Measurements from ENCODE around the gene RALGAPA2.

The RALGAPA2 gene

DNA sequence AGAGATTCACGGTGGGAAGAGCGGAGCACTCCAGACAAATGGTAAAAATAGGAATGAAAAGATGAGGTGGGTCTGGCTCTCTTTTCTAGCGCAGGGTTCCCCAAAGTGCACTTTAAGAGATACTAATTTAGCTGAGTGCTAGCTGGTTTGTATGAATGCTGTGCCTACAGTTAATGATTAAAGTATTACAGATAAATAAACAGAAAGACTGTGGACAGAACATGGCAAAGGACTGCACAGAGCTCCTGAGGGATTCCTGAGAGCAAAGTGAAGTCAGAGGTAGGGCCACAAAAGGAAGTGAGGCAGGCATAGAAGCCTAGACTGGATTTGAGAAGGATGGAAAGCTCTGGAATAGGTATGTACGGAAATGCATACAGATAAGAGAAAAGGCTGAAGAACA, 230.0 kb downstream of the RALGAPA2 start (continued):
- TF ChIP-seq, protein P1, sequence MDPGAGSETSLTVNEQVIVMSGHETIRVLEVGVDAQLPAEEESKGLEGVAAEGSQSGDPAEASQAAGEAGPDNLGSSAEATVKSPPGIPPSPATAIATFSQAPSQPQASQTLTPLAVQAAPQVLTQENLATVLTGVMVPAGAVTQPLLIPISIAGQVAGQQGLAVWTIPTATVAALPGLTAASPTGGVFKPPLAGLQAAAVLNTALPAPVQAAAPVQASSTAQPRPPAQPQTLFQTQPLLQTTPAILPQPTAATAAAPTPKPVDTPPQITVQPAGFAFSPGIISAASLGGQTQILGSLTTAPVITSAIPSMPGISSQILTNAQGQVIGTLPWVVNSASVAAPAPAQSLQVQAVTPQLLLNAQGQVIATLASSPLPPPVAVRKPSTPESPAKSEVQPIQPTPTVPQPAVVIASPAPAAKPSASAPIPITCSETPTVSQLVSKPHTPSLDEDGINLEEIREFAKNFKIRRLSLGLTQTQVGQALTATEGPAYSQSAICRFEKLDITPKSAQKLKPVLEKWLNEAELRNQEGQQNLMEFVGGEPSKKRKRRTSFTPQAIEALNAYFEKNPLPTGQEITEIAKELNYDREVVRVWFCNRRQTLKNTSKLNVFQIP (CRISPR knock-in tag; IDR thresholded peaks at IDR 0.05; ENCODE audit: borderline replicate concordance, low read depth) = no peak

DNA sequence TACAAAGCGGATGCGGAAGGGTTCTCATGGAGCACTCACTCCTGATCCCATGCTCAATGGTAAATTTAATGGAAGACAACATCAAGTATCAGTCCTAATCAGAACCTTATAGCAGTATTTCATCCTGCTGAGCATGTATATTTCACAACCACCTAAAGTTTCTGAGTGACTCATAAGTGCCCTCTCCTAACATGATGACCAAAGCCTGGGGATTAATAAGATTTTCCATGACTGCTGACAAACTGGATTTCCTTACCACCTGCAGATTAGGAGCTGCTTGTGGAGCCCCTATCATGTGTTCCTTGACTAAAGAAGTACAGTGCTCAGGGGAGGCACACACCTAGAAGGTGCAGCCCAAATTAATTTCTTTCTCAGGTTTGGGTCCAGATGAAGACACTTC, 231.8 kb downstream of the RALGAPA2 start:
- TF ChIP-seq, protein P2, sequence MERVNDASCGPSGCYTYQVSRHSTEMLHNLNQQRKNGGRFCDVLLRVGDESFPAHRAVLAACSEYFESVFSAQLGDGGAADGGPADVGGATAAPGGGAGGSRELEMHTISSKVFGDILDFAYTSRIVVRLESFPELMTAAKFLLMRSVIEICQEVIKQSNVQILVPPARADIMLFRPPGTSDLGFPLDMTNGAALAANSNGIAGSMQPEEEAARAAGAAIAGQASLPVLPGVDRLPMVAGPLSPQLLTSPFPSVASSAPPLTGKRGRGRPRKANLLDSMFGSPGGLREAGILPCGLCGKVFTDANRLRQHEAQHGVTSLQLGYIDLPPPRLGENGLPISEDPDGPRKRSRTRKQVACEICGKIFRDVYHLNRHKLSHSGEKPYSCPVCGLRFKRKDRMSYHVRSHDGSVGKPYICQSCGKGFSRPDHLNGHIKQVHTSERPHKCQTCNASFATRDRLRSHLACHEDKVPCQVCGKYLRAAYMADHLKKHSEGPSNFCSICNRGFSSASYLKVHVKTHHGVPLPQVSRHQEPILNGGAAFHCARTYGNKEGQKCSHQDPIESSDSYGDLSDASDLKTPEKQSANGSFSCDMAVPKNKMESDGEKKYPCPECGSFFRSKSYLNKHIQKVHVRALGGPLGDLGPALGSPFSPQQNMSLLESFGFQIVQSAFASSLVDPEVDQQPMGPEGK (CRISPR knock-in tag; IDR thresholded peaks at IDR 0.05; ENCODE audit: borderline replicate concordance) = no peak
- TF ChIP-seq ZFP30 (CRISPR knock-in tag; IDR thresholded peaks at IDR 0.05) = no peak
- no peak for TF ChIP-seq ZFP3 (CRISPR knock-in tag; IDR thresholded peaks at IDR 0.05)
- TF ChIP-seq BACH2 (CRISPR knock-in tag; IDR thresholded peaks at IDR 0.05; ENCODE audit: borderline replicate concordance) = no peak
- no peak for TF ChIP-seq ZC3H10 (CRISPR knock-in tag; IDR thresholded peaks at IDR 0.05)
- no peak for TF ChIP-seq CSDC2 (CRISPR knock-in tag; IDR thresholded peaks at IDR 0.05)
- TF ChIP-seq, protein P1 (CRISPR knock-in tag; IDR thresholded peaks at IDR 0.05; ENCODE audit: borderline replicate concordance, low read depth) = no peak
- no peak for TF ChIP-seq SNAI2 (CRISPR knock-in tag; IDR thresholded peaks at IDR 0.05)
- ATAC-seq = no peak

DNA sequence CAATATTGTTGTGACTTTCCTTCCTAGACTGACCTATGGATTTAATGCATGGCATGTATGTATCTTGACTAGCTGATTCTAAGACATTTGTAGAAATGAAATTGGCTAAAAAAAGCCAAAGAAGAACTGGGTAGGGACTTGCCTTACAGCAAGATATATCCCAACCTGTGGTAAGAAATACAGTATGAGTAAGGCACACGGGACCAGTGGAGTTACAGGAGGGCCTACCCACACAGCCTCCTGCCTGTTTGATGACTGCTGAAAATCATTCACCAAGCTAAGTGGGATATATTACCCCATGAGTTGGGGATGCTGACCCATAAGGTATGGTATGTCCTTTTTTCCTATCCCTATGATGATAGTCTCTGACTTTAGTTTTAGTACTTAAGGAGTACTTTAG, 232.3 kb downstream of the RALGAPA2 start:
- TF ChIP-seq TCF4 (CRISPR knock-in tag; IDR thresholded peaks at IDR 0.05; ENCODE audit: borderline replicate concordance) (no peak), OSR1 (CRISPR knock-in tag; IDR thresholded peaks at IDR 0.05) (no peak), TOX (CRISPR knock-in tag; IDR thresholded peaks at IDR 0.05; ENCODE audit: borderline replicate concordance) (no peak), GLIS3 (CRISPR knock-in tag; IDR thresholded peaks at IDR 0.05) (no peak), ZFP30 (CRISPR knock-in tag; IDR thresholded peaks at IDR 0.05) (no peak), ZNF70 (CRISPR knock-in tag; IDR thresholded peaks at IDR 0.05) (no peak), BACH2 (CRISPR knock-in tag; IDR thresholded peaks at IDR 0.05; ENCODE audit: borderline replicate concordance) (no peak), ARNTL (CRISPR knock-in tag; IDR thresholded peaks at IDR 0.05; ENCODE audit: borderline replicate concordance, low read depth) (no peak), RARB (CRISPR knock-in tag; IDR thresholded peaks at IDR 0.05) (no peak)
- no peak for ATAC-seq

DNA sequence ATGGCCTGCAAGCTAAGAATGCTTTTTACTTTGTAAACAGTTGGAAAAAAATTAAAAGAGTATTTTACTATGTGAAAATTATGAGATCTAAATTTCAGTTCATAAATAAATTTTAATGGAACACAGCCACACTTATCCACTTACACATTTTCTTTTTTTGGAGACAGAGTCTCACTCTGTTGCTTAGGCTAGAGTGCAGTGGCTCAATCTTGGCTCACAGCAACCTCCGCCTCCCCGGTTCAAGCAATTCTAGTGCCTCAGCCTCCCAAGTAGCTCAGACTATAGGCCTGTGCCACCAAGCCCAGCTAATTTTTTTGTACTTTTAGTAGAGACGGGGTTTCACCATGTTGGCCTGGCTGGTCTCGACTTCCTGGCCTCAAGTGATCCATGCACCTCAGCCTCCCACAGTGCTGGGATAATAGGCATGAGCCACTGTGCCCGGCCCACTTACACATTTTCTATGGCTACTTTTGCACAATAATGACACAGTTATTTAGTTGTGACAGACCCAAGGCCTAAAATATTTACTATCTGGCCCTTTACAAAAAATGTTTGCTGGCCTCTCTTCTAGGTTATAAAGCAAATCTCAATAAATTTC, 234.9 kb downstream of the RALGAPA2 start:
- ATAC-seq = no peak
- TF ChIP-seq, protein P3, sequence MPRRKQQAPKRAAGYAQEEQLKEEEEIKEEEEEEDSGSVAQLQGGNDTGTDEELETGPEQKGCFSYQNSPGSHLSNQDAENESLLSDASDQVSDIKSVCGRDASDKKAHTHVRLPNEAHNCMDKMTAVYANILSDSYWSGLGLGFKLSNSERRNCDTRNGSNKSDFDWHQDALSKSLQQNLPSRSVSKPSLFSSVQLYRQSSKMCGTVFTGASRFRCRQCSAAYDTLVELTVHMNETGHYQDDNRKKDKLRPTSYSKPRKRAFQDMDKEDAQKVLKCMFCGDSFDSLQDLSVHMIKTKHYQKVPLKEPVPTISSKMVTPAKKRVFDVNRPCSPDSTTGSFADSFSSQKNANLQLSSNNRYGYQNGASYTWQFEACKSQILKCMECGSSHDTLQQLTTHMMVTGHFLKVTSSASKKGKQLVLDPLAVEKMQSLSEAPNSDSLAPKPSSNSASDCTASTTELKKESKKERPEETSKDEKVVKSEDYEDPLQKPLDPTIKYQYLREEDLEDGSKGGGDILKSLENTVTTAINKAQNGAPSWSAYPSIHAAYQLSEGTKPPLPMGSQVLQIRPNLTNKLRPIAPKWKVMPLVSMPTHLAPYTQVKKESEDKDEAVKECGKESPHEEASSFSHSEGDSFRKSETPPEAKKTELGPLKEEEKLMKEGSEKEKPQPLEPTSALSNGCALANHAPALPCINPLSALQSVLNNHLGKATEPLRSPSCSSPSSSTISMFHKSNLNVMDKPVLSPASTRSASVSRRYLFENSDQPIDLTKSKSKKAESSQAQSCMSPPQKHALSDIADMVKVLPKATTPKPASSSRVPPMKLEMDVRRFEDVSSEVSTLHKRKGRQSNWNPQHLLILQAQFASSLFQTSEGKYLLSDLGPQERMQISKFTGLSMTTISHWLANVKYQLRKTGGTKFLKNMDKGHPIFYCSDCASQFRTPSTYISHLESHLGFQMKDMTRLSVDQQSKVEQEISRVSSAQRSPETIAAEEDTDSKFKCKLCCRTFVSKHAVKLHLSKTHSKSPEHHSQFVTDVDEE (CRISPR knock-in tag; IDR thresholded peaks at IDR 0.05) = no peak
- TF ChIP-seq, protein P4, sequence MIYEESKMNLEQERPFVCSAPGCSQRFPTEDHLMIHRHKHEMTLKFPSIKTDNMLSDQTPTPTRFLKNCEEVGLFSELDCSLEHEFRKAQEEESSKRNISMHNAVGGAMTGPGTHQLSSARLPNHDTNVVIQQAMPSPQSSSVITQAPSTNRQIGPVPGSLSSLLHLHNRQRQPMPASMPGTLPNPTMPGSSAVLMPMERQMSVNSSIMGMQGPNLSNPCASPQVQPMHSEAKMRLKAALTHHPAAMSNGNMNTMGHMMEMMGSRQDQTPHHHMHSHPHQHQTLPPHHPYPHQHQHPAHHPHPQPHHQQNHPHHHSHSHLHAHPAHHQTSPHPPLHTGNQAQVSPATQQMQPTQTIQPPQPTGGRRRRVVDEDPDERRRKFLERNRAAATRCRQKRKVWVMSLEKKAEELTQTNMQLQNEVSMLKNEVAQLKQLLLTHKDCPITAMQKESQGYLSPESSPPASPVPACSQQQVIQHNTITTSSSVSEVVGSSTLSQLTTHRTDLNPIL (CRISPR knock-in tag; IDR thresholded peaks at IDR 0.05; ENCODE audit: low read depth) = no peak
- TF ChIP-seq ARNTL (CRISPR knock-in tag; IDR thresholded peaks at IDR 0.05; ENCODE audit: borderline replicate concordance, low read depth) = no peak
- TF ChIP-seq BACH2 (CRISPR knock-in tag; IDR thresholded peaks at IDR 0.05; ENCODE audit: borderline replicate concordance) = no peak
- no peak for TF ChIP-seq ISL1 (CRISPR knock-in tag; IDR thresholded peaks at IDR 0.05)
- no peak for TF ChIP-seq OSR1 (CRISPR knock-in tag; IDR thresholded peaks at IDR 0.05)
- no peak for TF ChIP-seq ZC3H10 (CRISPR knock-in tag; IDR thresholded peaks at IDR 0.05)
- TF ChIP-seq RARB (CRISPR knock-in tag; IDR thresholded peaks at IDR 0.05) = no peak
- TF ChIP-seq TCF4 (CRISPR knock-in tag; IDR thresholded peaks at IDR 0.05; ENCODE audit: borderline replicate concordance) = no peak
- TF ChIP-seq GLIS3 (CRISPR knock-in tag; IDR thresholded peaks at IDR 0.05) = no peak
- TF ChIP-seq ZFP3 (CRISPR knock-in tag; IDR thresholded peaks at IDR 0.05) = no peak
- TF ChIP-seq SNAI2 (CRISPR knock-in tag; IDR thresholded peaks at IDR 0.05) = no peak
- TF ChIP-seq TOX (CRISPR knock-in tag; IDR thresholded peaks at IDR 0.05; ENCODE audit: borderline replicate concordance) = no peak
- TF ChIP-seq ZNF70 (CRISPR knock-in tag; IDR thresholded peaks at IDR 0.05) = no peak
- TF ChIP-seq, protein P1 (CRISPR knock-in tag; IDR thresholded peaks at IDR 0.05; ENCODE audit: borderline replicate concordance, low read depth) = no peak
- TF ChIP-seq ESRRG (CRISPR knock-in tag; IDR thresholded peaks at IDR 0.05) = no peak
- TF ChIP-seq ZNF565 (CRISPR knock-in tag; conservative IDR thresholded peaks at IDR 0.05; ENCODE audit: low read depth) = no peak
